ENCODE data around the gene TTC7B. TPM values are rescaled to one million over a fixed set of nuclear protein-coding genes. Genes with fewer than 3 reads are reported as not detected.

Gene TTC7B
- total RNA-seq, 4 donors from 2014 or later, result 31.0 to 49.7 (median 45.1) TPM

- TF ChIP-seq, protein P1, sequence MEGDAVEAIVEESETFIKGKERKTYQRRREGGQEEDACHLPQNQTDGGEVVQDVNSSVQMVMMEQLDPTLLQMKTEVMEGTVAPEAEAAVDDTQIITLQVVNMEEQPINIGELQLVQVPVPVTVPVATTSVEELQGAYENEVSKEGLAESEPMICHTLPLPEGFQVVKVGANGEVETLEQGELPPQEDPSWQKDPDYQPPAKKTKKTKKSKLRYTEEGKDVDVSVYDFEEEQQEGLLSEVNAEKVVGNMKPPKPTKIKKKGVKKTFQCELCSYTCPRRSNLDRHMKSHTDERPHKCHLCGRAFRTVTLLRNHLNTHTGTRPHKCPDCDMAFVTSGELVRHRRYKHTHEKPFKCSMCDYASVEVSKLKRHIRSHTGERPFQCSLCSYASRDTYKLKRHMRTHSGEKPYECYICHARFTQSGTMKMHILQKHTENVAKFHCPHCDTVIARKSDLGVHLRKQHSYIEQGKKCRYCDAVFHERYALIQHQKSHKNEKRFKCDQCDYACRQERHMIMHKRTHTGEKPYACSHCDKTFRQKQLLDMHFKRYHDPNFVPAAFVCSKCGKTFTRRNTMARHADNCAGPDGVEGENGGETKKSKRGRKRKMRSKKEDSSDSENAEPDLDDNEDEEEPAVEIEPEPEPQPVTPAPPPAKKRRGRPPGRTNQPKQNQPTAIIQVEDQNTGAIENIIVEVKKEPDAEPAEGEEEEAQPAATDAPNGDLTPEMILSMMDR (IDR thresholded peaks at IDR 0.05; ENCODE audit: low read depth), result no peak
Measured at GRCh38 chr14:90498198-90498597, 318.0 kb downstream of the TTC7B start.

DNA sequence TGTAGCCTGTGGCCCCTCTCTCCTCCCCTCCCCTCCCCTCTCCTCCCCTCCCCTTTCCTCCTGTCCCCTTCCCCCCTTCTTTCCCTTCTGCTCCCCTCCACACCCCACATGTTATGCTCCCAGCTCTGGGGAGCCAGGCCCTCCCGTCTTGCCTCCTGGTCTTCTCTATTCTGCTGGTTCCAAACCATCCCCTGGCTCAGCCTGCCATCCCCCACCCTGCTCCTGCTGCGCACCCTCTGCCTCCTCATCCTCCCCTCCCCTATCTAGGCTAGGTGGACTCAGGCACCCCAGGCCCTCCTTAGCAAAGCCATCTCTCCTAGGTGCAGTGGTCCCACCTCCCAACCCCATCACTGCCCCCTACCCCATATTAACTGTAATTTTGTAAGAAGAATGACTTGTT, 319.9 kb downstream of the TTC7B start:
- TF ChIP-seq, protein P1 (IDR thresholded peaks at IDR 0.05; ENCODE audit: low read depth), result no peak

GRCh38 chr14:90495357-90496276, 320.6 kb downstream of the TTC7B start:
- TF ChIP-seq, protein P1 (IDR thresholded peaks at IDR 0.05; ENCODE audit: low read depth), result no peak

- TF ChIP-seq, protein P1 (IDR thresholded peaks at IDR 0.05; ENCODE audit: low read depth), result no peak
Measured at GRCh38 chr14:90491911-90492531, 324.2 kb downstream of the TTC7B start.

DNA sequence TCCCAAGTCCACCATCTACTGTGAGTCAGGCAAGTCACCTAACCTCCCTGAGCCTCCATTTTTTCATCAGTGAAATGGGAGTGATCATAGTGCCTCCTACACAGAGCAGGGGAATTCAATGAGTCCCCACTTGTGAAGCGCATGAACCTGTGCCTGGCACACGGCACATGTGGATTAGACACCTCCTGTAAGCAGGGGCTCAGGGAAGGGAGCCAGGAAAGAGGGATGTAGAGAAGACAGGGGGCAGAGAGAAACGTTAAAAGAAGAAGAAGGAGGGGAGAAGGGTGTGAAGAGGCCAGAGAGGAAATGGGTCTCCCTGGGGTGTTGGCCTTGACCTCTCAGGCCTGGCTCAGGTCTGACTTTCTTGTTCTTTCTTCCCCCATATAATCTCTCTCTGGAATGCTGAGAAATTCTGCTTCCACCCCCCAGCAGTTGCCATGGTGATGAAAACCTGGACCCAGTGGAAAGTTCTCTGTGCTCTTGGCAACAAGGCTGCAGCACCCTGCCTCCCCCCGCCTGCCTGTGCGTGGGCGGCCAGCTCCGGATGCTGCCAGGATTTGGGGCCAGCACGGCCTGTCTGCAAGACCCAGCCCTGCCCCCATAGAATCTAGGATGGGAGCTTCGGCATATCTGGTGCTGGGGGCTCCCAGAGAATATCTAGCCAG, 324.9 kb downstream of the TTC7B start:
- TF ChIP-seq, protein P1 (IDR thresholded peaks at IDR 0.05; ENCODE audit: low read depth), result no peak

DNA sequence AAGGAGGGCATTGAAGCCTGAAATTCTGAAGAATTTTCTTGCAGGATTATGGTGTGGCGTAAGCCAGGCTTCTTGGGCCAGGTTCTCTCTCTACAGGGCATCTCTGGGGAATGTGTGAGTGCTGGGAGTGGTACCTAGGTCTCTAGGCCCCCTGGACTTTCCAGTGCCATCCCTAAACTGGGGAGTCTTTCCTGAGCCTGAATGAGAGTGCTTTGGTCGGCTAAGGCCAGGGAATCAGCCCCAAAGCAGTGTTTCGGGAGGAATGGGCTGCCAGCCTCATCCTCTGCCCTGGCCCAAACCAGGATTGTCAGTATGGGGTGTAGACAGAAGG, 325.5 kb downstream of the TTC7B start:
- TF ChIP-seq, protein P1 (IDR thresholded peaks at IDR 0.05; ENCODE audit: low read depth), result no peak

Data from subcutaneous adipose tissue (tissue), 4 donors.